ENCODE data around the gene PLA2G1B.

GRCh38 chr12:120353136-120353535, 25.6 kb upstream of the PLA2G1B start:
- TF ChIP-seq, protein P1, sequence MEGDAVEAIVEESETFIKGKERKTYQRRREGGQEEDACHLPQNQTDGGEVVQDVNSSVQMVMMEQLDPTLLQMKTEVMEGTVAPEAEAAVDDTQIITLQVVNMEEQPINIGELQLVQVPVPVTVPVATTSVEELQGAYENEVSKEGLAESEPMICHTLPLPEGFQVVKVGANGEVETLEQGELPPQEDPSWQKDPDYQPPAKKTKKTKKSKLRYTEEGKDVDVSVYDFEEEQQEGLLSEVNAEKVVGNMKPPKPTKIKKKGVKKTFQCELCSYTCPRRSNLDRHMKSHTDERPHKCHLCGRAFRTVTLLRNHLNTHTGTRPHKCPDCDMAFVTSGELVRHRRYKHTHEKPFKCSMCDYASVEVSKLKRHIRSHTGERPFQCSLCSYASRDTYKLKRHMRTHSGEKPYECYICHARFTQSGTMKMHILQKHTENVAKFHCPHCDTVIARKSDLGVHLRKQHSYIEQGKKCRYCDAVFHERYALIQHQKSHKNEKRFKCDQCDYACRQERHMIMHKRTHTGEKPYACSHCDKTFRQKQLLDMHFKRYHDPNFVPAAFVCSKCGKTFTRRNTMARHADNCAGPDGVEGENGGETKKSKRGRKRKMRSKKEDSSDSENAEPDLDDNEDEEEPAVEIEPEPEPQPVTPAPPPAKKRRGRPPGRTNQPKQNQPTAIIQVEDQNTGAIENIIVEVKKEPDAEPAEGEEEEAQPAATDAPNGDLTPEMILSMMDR (IDR thresholded peaks at IDR 0.05) = no peak
- TF ChIP-seq POLR2A (IDR thresholded peaks at IDR 0.05) = no peak

Data from gastroesophageal sphincter (tissue), 3 donors.